ENCODE data around the gene ARHGEF33.

Gene ARHGEF33

DNA sequence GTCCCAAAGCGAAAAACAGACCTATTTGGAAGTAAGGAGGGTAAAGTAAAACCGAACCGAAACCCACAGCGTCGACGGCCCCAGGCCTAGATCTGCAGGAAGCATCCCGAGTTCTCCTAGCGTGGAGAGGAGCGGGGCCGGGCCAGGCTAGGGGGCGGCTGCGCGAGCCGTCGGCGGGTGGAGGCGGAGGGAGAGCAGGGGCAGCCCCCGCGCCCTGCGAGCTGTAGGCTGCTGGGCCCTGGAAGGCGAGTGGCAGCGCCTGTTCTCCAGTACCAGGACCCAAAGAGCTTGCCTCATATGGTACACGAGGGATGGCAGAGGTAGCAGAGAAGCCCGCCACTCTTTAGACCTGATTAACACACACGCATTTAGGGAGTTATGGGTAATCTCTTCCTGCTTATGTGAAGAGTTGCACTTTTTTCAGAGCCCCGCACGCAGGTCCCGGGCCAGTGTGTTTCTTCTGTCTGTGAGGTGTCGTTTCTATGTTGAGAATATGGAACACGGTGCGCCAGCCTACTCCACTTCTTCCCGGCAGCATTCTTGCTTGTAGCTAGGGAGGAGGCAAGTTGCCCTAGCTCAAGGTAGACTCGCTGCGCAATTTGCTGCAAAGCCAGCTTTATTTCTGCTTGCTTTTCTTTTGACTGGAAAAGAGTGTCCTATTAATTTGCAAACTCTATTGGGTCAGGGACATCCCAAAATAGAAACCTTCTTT lies 71.1 kb downstream of the ARHGEF33 start:
- DNase-seq: no peak

GRCh38 chr2:38966006-38966405 lies 76.3 kb downstream of the ARHGEF33 start:
- DNase-seq: no peak

DNA sequence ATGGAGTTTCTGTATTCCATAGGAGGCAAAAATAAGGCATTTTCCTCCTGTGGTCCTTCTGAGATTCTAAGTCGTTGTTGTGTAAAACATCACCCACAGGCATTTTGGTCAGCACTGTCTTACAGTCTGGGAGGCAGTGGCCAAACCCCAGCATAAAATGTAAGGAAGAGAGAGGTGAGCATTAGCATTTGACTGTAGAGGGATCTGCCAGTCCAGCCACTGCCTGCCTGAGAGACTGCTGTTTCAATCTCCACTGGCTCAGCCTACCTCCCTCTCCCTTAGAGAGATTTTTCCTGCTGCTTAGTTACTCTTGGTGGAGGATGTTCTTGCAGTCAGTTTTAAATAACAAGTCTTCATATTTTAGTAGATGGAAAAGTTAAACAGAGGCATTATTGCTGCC lies 77.0 kb downstream of the ARHGEF33 start:
- DNase-seq: no peak

GRCh38 chr2:38968021-38968420 lies 78.3 kb downstream of the ARHGEF33 start:
- no peak for DNase-seq

DNA sequence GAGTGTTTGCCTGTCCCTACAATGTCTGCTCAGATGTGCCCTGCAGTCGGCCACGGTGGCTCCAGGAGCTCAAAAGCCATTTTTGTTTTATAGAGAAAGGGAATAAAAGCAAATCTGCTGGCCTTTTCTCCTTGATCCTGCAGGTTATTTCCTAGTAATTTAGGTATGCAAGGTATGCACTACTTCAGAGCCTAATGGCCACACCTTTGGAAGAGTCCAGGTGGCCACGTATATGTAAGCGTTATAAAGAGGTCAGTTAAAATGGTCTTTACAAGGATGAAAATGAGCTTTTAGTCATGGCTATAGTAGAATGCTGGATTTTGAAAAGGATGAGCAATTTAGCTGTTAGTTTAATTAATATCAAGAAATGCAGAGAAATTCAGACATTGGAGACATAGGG lies 81.7 kb downstream of the ARHGEF33 start:
- no peak for DNase-seq

DNA sequence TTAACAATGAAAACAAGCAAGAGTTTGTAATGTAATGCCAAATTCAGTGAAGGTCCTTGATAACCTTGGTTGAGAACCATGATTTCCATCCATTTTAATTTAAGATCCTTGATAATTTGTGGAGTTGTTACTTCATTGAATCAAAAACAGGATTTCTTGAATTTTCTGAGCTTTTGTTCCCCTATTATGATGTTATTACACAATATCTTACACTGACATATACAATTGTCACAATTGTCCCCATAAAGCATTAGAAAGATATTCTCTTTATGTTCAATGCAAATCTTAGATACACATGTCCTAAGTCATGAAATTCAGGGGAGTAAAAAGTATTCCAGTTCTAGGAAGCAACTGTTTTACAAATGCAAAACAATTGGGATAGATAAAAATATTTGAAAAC lies 83.6 kb downstream of the ARHGEF33 start:
- DNase-seq: no peak

GRCh38 chr2:38975042-38975441 lies 85.4 kb downstream of the ARHGEF33 start:
- DNase-seq: no peak

DNA sequence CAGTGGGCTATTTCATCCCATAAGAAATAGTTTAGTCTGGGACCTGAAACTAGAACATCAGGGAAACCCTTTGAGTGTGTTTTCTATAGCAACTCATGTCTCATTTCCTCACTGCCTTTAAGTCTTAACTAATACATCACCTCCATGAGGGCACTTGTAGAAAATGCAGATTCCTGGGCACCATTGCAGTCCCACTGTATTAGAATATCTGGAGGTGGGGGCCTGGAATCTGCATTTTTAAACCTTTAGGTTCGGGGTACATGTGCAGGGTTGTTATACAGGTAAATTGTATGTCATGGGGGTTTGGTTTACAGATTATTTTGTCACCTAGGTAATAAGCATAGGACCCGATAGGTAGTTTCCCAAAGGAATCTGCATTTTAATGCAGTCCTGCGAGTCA lies 87.4 kb downstream of the ARHGEF33 start:
- DNase-seq: no peak

GRCh38 chr2:38978296-38978903 lies 88.7 kb downstream of the ARHGEF33 start:
- DNase-seq: no peak

DNA sequence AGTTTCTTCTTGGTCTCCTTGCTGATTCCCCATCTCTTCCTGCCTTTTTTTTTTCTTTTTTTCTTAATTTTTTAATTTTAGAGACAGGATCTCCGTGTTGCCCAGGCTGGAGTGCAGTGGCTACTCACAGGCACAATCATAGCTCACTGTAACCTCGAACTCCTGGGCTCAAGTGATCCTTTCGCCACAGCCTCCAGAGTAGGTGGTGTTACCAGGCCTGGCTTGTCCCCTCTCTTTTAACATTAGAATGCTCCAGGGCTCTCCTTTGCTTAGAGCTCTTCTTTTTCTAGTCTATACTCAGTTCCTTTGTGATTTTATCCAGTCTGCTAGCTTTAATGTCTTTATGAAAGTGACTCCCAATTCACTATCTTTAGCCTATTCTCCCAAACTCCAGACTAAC lies 89.2 kb downstream of the ARHGEF33 start:
- DNase-seq: no peak

DNA sequence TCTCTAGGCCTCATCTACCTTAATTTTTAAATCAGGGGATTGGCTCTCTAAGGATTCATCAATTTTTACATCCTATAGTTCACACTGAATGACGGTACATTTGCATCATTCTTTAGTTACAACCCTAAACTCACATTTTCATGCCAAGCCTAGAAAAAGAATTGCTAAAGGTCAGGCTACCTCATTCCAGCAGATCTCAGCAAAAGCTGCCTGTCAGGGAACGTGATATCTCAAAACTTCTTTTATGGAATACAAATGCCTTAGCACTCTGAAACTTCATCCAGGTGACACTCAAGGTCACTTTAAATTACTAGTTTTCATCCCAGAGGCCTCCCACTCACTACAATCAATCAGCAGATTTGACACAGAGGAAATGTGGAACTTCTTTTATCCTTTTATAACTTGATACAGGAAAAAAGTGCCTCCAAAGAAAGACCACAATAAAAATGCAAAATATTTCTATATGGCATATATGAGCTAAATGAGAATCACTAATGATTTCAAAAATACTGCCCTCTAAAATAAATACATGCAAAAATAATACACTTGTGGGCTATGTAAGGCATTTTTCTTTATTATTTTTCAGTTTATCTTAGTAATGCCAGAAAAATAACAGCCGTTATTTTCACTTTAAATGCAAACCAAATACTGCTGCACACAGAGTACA lies 91.5 kb downstream of the ARHGEF33 start:
- DNase-seq: no peak

GRCh38 chr2:38981670-38982357 lies 92.1 kb downstream of the ARHGEF33 start:
- no peak for DNase-seq

DNA sequence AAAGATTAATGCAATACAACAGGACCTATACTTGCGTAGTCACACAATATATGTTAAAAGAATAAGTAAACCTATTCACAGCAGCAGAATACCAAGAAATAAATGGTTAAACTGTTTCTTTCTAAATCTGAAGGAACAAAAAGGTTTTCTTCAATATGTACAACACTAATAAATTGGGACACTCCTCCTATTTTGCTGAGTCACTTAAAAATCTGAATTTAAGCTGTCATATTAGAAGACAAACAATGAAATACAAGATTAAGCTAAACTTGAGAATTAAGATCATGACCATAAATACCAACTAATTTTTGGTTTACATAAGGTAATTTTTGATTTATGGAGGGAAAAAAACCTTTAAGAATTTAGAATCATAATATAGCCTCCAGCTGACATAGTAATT lies 92.8 kb downstream of the ARHGEF33 start:
- DNase-seq: no peak

GRCh38 chr2:38988716-38989115 lies 99.0 kb downstream of the ARHGEF33 start:
- no peak for DNase-seq

- no peak for DNase-seq
Observed at GRCh38 chr2:38991899-38992298, 102.2 kb downstream of the ARHGEF33 start.

GRCh38 chr2:38997781-38998180 lies 108.1 kb downstream of the ARHGEF33 start:
- DNase-seq: no peak

DNA sequence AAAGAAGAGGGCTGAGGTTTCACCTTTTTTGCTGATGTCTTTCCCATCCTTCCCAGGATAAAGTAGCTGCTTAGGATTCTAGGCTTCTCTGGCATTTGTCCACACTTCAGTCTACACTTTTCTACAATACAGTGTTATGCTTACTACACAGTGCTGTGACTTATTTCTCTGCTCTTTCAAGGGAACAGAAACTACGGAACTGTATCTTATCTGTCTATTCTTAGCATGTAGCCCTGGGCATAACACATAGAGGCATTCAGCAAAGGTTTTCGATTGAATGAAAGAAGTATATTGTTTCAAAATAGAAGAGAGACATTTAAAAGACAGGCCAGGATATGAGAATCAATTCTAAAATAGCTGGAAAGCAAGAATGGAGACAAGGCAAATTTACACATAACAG lies 110.9 kb downstream of the ARHGEF33 start:
- DNase-seq: no peak

DNA sequence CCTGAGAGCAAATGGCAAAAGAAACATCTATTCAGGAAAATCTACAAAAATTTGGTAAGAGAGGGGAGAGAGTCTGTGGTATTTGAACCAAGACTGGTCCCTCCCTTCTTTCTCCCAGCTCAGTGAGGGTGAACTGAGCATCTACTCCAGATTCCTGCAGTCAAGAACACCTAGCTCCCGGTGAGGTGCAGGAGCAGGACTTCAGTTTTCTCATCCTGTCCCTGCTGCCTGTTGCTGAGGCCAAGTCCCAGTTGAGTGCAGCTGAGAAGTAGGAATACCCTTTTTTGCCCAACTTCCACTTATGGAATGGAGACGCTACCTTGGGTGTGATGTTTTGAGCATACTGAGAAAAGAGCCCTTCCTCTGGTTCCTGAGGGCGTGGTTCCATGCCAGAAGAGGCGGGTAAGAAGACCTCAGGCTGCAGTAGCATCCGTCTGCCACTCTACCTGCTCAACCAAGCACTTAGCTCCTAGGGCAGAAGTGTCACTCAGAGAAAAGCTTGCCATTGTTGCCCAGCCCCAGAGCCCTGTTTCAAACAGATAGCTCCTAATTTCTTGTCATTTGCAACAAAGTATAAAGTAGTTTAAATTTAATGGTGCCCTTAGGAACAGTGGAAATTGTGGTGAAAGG lies 118.3 kb downstream of the ARHGEF33 start:
- DNase-seq: no peak

- DNase-seq: no peak
Observed at GRCh38 chr2:39008665-39009064, 119.0 kb downstream of the ARHGEF33 start.

DNA sequence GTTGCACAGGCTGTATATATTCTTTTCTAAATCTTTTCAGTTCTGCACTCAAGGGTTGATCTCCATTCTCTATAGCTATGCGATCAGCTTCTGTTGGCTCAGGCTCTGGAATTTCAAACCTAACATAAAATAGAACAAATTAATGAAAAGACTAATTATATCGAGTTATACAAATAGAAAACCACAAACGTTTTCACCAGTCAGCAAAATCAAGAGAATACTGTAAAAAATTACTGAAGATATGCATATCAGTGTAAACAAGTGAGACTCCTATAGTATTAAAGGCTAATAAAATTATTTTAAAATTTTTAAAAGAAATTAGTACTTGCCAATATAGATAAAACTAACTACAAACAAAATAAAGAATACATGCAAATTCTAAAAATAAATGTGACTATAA lies 124.2 kb downstream of the ARHGEF33 start:
- DNase-seq: no peak

GRCh38 chr2:39015424-39015823 lies 125.7 kb downstream of the ARHGEF33 start:
- DNase-seq: no peak

GRCh38 chr2:39017334-39017733 lies 127.7 kb downstream of the ARHGEF33 start:
- DNase-seq: no peak

- DNase-seq: no peak
Observed at GRCh38 chr2:39018638-39019037, 129.0 kb downstream of the ARHGEF33 start.

Data from activated naive CD4-positive, alpha-beta T cell treated with anti-CD3 and anti-CD28 coated beads, Interleukin-2, amount 50 U/mL, for 16 hours (primary cell).